GM18507 (cell line): ENCODE data around the gene ANKRD18B.
A peak's percentile ranks its signal among the peaks of the same experiment; 100 is the strongest.
"Not testable (repeated sequence)": the region's sequence is repeated elsewhere in the genome, so short reads cannot be mapped to it uniquely, and the experiment has no call there.

Experiments used
- DNase-seq: peaks from one replicate; pipeline ENCODE4 v3.0.0; 2011; ENCODE audit warnings: low read depth; ENCODE audit not compliant: insufficient read length; ENCODE audit errors: extremely low spot score
- FAIRE-seq: peaks from 2 replicates; lab custom pipeline; 2011; peaks lifted over from hg19 to GRCh38; lab: Jason Lieb, UNC

Gene ANKRD18B

GRCh38 chr9:33523397-33524305 lies at the start of gene ANKRD18B:
ANKRD18B (plus strand) TSS chr9:33524251; CDS start chr9:33524490, 239 bp downstream.
- DNase-seq, FAIRE-seq: not testable (repeated sequence)

- FAIRE-seq (no peak), DNase-seq (no peak)
Measured at GRCh38 chr9:33475357-33475756, 48.7 kb upstream of the ANKRD18B start.

DNA sequence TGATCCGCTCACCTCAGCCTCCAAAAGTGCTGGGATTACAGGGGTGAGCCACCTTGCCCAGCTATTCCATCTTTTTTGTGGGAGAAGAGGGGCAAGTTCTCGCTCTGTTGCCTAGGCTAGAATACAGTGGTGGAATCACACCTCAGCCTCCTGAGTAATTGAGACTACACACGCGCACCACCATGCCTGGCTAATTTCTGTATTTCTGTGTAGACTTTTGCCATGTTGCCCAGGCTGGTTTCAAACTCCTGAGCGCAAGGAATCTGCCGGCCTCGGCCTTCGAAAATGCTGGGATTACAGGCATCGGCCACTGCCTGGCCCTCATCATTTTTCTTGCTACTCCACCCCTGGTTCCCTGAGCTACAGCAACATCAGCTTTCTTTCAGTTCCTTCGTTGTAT lies 47.5 kb upstream of the ANKRD18B start:
- FAIRE-seq = no peak
- no peak for DNase-seq

DNA sequence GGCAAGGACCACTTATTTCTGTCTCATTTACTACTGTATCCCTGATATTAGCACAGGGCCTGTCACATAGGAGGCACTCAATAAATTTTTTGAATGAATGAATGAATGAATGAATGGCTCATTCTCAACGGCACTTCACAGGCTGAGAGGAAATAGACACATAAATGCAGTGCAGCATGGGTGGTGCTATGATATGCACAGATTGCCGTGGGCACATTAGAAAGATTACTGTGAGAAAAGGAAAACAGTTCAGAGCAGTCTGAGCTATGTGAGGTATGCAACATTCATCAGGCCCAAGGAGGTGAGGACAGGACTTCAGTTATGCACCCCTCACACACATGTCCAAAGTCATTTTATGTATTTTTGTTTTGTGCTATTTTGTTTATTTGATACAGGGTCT lies 43.9 kb upstream of the ANKRD18B start:
- no peak for FAIRE-seq
- DNase-seq = no peak

- no peak for DNase-seq
Measured at GRCh38 chr9:33480976-33481375, 43.1 kb upstream of the ANKRD18B start.

GRCh38 chr9:33485312-33485711 lies 38.7 kb upstream of the ANKRD18B start:
- not testable (repeated sequence) for FAIRE-seq, DNase-seq

More at GRCh38 chr9:33480976-33481375, 43.1 kb upstream of the ANKRD18B start:
- FAIRE-seq = no peak

- DNase-seq (no peak), FAIRE-seq (no peak)
Measured at GRCh38 chr9:33489066-33489465, 35.0 kb upstream of the ANKRD18B start.

DNA sequence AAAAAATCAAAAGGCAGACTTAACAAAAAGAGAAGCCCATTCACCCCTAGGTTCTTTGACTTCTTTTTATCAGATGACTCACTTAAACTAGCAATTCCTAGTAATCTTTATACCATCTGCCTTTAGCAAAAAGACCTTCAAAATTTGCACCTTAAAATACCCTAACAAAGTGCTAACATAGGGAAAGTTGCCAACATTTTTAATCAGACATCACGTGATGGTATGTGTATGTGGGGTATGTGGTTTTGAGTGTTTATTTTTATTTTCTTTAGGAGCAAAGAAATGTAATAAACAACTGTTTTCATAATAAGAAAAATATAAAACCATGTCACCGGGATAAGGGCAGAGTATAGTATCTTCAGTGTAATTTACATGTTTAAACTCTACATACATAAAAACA lies 30.2 kb upstream of the ANKRD18B start:
- not testable (repeated sequence) for DNase-seq, FAIRE-seq

GRCh38 chr9:33498387-33498786 lies 25.7 kb upstream of the ANKRD18B start:
- no peak for DNase-seq
- FAIRE-seq = no peak

DNA sequence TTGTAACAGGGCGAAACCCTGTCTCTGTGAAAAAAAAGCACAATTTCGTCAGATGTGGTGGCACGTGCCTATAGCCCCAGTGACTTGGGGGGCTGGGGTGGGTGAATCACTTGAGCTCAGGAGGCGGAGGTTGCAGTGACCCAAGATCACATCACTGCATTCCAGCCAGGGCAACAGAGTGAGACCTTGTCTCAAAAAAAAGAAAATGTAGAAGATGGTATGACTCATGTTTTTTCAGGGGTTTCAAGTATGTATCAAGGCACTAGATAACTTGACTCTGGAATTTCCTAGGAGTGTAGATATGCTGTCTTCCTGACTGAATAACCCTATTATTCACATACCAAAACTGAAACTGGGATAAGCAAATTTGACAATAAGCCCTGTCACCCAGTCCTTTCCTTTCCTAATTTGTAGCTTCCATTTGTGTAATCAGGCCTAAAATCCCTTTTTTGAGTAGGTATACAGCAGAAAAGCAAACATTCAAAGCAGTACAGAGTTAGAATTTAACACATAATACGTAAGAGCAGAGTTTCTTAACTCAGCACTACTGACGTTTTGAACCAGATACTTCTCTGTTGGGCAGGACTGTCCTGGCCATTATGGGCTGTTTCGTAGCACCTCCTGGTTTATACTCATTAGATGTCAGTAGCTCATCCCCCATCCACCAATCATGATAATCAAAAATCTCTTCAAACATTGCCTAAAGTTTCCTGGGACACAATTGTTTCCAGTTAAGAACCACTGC lies 17.3 kb upstream of the ANKRD18B start:
- no peak for DNase-seq

GRCh38 chr9:33510262-33511183 lies 13.5 kb upstream of the ANKRD18B start:
- DNase-seq (no peak), FAIRE-seq (no peak)

More for the DNA sequence above, 17.3 kb upstream of the ANKRD18B start:
- FAIRE-seq = peak; percentile 64

- not testable (repeated sequence) for FAIRE-seq, DNase-seq
Measured at GRCh38 chr9:33511184-33511517, 12.9 kb upstream of the ANKRD18B start.

- not testable (repeated sequence) for FAIRE-seq
Measured at GRCh38 chr9:33512535-33512934, 11.5 kb upstream of the ANKRD18B start.

GRCh38 chr9:33515342-33515995 lies 8.6 kb upstream of the ANKRD18B start:
- DNase-seq, FAIRE-seq: not testable (repeated sequence)

More at GRCh38 chr9:33512535-33512934, 11.5 kb upstream of the ANKRD18B start:
- not testable (repeated sequence) for DNase-seq

DNA sequence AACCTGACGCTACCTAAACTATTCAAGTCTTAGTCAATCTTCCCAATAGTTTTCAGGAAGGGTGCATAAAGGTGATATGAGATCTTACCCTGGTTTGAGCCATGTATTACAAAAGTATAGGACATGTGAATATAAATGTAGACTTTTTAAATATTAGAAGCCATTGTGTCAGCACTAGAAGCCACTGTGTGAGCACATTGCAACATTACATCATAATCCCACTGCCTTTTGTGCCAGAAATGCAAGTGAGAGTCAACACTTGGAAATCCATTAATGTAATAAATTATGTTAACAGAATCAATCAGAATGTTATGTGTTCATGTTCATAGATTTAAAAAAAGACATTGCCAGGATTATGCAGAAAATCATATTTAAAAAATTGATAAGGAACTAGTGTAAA lies 7.7 kb upstream of the ANKRD18B start:
- DNase-seq, FAIRE-seq: not testable (repeated sequence)

DNA sequence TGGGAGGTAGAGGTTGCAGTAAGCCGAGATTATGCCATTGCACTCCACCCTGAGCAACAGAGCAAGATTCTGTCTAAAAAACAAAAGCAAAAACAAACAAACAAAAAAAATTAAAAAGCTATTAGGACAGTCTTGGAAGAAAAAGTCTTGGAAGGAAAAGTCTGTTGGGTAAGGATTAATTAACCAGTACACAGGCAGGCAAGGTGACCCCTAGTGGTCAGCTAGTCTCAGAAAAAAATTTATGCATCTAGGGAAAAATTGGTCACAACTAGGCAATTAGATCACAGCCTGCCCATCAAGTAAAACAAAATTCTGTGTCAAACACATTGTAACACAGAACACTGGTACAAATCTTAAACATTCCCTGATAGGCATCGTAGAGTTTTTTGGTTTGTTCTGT lies 6.7 kb upstream of the ANKRD18B start:
- DNase-seq (no peak), FAIRE-seq (peak; percentile 64)

GRCh38 chr9:33517934-33518577 lies 6.0 kb upstream of the ANKRD18B start:
- not testable (repeated sequence) for FAIRE-seq, DNase-seq

DNA sequence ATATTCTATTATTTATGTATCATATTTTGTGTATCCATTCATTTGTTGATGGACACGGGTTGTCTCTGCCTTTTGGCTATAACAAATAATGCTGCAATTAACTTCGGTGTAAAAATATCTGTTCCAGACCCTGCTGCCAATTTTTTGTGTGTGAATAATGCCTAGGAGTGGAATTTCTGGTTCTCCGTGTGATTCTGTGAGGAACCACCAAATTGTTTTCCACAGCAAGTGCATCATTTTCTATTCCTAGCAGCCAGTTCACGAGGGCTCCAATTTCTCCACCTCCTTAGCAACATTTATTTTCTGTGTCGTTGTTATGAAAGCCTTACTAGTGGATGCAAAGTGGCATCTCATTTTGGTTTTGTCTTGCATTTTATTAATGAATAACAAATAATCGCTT lies 2.2 kb upstream of the ANKRD18B start:
- not testable (repeated sequence) for DNase-seq, FAIRE-seq
